K562 (cell line): Measurements from ENCODE around the gene DNAAF3. TPM values are rescaled to one million over a fixed set of nuclear protein-coding genes. Genes with fewer than 3 reads are reported as not detected.

Experiments used
- FOXA1 ChIP-seq: fragments of 450-650 bp; IDR thresholded peaks from 2 replicates; pipeline ENCODE4 v1.6.1; 2016; ENCODE audit warnings: mild to moderate bottlenecking, borderline replicate concordance
- ZNF586 ChIP-seq: fragments of 450-650 bp; formaldehyde crosslinking; conservative IDR thresholded peaks from 2 replicates; pipeline ENCODE4 v1.4.0; 2020; ENCODE audit warnings: mild to moderate bottlenecking, moderate library complexity
- polyA plus RNA-seq, 8 experiments: library from polyadenylated mRNA; depleted of rRNA in 4 of 8; stranded (reverse) in 5 of 8; unstranded in 3 of 8; fragments of >200 nt; fragmentation: Nextera tagmentation in 2 of 8; fragmentation: Illumina TruSeq in 1 of 8; extraction: Ambion mirVana in 2 of 8; extraction: Trizol in 1 of 8; gene quantifications; 2 replicates each; pipeline versions ENCODE4 v1.2.1 to v1.2.3, GENCODE V29; 2011 to 2014; ENCODE audit warnings: inconsistent platforms in 1 of 8, missing spikeins in 1 of 8
- total RNA-seq, 7 experiments: library from RNA; depleted of rRNA in 6 of 7; stranded (reverse); fragments of >200 nt in 6 of 7; fragmentation: Illumina TruSeq in 2 of 7; extraction: Trizol in 2 of 7; gene quantifications; 2 replicates each; pipeline versions ENCODE4 v1.2.1 to v1.2.3, GENCODE V29; 2011 to 2021; ENCODE audit warnings: low replicate concordance in 1 of 7
- TF ChIP-seq, protein P1 (sequence below): sonication (generic); formaldehyde crosslinking; IDR thresholded peaks from 2 replicates; pipeline ENCODE4 v1.8.0; 2022; ENCODE audit warnings: mild to moderate bottlenecking, missing genetic modification reagents, borderline replicate concordance
- TF ChIP-seq, protein P2 (sequence below), 2 experiments: IDR thresholded peaks; 2 replicates each; pipeline ENCODE4 v1.6.1; 2011; ENCODE audit warnings: borderline replicate concordance in 1 of 2, control low read depth in 1 of 2, low read depth in 1 of 2, low read length in 1 of 2, mild to moderate bottlenecking in 1 of 2, mixed read lengths in 1 of 2, moderate library complexity in 1 of 2; ENCODE audit not compliant: insufficient read depth in 1 of 2, insufficient read length in 1 of 2, poor library complexity in 1 of 2, severe bottlenecking in 1 of 2; ENCODE audit errors: extremely low read depth in 1 of 2

DNAAF3 gene
- total and polyA plus RNA-seq, 9 of the 15 experiments (the other 6 are each of a cell fraction or from before 2014, with no cell fraction given), result 21.6 to 61.5 (median 43.0) TPM

DNA sequence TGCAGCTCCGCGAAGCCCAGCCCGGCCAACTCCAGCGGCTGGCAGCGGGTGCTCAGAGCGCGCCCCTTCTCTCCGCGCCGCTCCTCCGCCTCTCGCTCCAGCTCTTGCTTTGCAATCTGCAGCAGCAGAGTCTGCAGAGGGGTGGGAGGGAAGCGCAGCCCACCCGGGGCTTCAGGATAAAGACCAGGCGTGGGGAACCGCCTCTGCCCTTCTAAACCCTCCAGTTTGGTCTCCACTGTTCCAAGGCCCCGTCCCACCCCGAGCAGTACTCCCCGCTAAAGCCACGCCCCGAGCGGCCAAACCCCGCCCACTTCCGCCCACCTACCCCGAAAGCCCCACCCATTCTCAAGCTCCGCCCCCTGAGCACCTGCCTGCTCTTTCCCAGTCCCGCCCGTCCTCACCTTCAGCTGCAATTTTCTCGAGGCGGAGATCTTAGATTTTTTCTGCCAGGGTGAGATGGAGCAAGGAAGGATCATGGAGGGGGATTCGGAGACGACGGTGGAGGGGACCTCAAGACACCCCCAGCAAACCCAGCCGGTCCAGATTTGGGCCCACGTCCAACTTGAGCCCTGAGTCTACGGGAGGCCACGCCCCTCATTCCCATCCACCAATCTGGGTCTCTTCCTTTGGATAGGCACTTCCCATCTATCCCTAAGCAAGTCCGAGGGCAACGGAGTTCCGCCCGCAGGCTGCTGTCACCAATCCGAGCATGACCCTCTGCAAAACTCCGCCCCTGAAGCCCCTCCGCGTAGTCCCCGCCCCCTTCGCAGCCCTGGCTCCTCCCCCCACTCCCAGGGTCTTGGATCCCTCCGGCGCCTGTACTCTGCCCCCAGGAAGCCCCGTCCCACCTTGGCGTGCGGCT lies 10.0 kb downstream of the DNAAF3 start (continued):
- TF ChIP-seq, protein P1, sequence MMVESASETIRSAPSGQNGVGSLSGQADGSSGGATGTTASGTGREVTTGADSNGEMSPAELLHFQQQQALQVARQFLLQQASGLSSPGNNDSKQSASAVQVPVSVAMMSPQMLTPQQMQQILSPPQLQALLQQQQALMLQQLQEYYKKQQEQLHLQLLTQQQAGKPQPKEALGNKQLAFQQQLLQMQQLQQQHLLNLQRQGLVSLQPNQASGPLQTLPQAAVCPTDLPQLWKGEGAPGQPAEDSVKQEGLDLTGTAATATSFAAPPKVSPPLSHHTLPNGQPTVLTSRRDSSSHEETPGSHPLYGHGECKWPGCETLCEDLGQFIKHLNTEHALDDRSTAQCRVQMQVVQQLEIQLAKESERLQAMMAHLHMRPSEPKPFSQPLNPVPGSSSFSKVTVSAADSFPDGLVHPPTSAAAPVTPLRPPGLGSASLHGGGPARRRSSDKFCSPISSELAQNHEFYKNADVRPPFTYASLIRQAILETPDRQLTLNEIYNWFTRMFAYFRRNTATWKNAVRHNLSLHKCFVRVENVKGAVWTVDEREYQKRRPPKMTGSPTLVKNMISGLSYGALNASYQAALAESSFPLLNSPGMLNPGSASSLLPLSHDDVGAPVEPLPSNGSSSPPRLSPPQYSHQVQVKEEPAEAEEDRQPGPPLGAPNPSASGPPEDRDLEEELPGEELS (CRISPR knock-in tag), result 0 out of 2 replicates have a peak, but pooled peaks have one; percentile 51
- TF ChIP-seq, protein P2, sequence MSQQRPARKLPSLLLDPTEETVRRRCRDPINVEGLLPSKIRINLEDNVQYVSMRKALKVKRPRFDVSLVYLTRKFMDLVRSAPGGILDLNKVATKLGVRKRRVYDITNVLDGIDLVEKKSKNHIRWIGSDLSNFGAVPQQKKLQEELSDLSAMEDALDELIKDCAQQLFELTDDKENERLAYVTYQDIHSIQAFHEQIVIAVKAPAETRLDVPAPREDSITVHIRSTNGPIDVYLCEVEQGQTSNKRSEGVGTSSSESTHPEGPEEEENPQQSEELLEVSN (IDR thresholded peaks at IDR 0.05; ENCODE audit: borderline replicate concordance in 1 of 2, extremely low read depth in 1 of 2, insufficient read depth in 1 of 2, insufficient read length in 1 of 2, low read depth in 1 of 2, low read length in 1 of 2, poor library complexity in 1 of 2, severe bottlenecking in 1 of 2), result peak in 1 of 2 experiments; percentile 88
- TF ChIP-seq FOXA1 (no peak), ZNF586 (CRISPR knock-in tag) (no peak)
